NCI-H524 (cell line): ENCODE results near the gene CYP3A4.
"Not testable (repeated sequence)": the region's sequence is repeated elsewhere in the genome, so short reads cannot be mapped to it uniquely, and the experiment has no call there.

Experiments used
- DNase-seq, 2 experiments: peaks; one replicate each; lab custom pipeline; 2025; lab: John Stamatoyannopoulos, UW

The CYP3A4 gene

GRCh38 chr7:99784007-99784406 lies at the start of gene CYP3A4:
TSS of gene CYP3A4 (minus strand) at chr7:99784184. CDS start at chr7:99784081, 103 bp downstream.
- DNase-seq: no peak

- no peak for DNase-seq
Observed at GRCh38 chr7:99833289-99833877, 49.4 kb upstream of the CYP3A4 start.

GRCh38 chr7:99831595-99831994 lies 47.6 kb upstream of the CYP3A4 start:
- no peak for DNase-seq

GRCh38 chr7:99829524-99830160 lies 45.7 kb upstream of the CYP3A4 start:
- no peak for DNase-seq

GRCh38 chr7:99828811-99829210 lies 44.8 kb upstream of the CYP3A4 start:
- DNase-seq: no peak

- no peak for DNase-seq
Observed at GRCh38 chr7:99827040-99827778, 43.2 kb upstream of the CYP3A4 start.

- DNase-seq: no peak
Observed at GRCh38 chr7:99825873-99826272, 41.9 kb upstream of the CYP3A4 start.

GRCh38 chr7:99825452-99825851 lies 41.5 kb upstream of the CYP3A4 start:
- no peak for DNase-seq

GRCh38 chr7:99824091-99824490 lies 40.1 kb upstream of the CYP3A4 start:
- DNase-seq: no peak

GRCh38 chr7:99822731-99823718 lies 39.0 kb upstream of the CYP3A4 start:
- DNase-seq: no peak

GRCh38 chr7:99820408-99821027 lies 36.5 kb upstream of the CYP3A4 start:
- DNase-seq: no peak

- DNase-seq: no peak
Observed at GRCh38 chr7:99808766-99809165, 24.8 kb upstream of the CYP3A4 start.

- no peak for DNase-seq
Observed at GRCh38 chr7:99806839-99807478, 23.0 kb upstream of the CYP3A4 start.

- no peak for DNase-seq
Observed at GRCh38 chr7:99805641-99806040, 21.7 kb upstream of the CYP3A4 start.

- DNase-seq: not testable (repeated sequence)
Observed at GRCh38 chr7:99803118-99803517, 19.1 kb upstream of the CYP3A4 start.

GRCh38 chr7:99801407-99801806 lies 17.4 kb upstream of the CYP3A4 start:
- not testable (repeated sequence) for DNase-seq

GRCh38 chr7:99798972-99799371 lies 15.0 kb upstream of the CYP3A4 start:
- DNase-seq: no peak

- DNase-seq: not testable (repeated sequence)
Observed at GRCh38 chr7:99795864-99796263, 11.9 kb upstream of the CYP3A4 start.

GRCh38 chr7:99794585-99795502 lies 10.9 kb upstream of the CYP3A4 start:
- no peak for DNase-seq

GRCh38 chr7:99793443-99793842 lies 9.5 kb upstream of the CYP3A4 start:
- DNase-seq: no peak
